ENCODE results near the gene SPATA2L.
"Not testable (repeated sequence)": the region's sequence is repeated elsewhere in the genome, so short reads cannot be mapped to it uniquely, and the experiment has no call there.

Gene SPATA2L

GRCh38 chr16:89706518-89707260 lies 5.2 kb upstream of the SPATA2L start:
- no peak for DNase-seq (ENCODE audit: low spot score)

DNA sequence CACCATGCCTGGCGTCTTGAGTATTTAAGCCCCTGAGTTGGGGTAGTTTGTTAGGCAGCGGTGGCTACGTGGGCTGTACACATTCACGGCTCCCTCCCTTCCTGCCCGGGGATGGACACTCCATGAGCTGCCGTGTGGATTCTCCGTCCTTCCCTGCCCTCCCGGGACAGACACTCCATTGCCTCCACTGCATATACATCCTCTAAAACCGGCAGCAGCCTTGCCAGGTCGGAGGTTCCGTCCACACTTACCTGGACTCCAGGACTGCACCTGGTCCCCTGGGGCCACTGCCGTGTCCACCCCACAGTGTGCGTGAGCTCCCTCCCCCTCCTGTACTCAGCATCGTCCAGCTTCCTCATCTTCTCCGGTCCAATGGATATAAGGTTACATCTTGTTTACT lies 3.5 kb upstream of the SPATA2L start:
- DNase-seq (ENCODE audit: low spot score): no peak

- DNase-seq (ENCODE audit: low spot score): no peak
Measured at GRCh38 chr16:89704281-89704680, 2.8 kb upstream of the SPATA2L start.

- DNase-seq (ENCODE audit: low spot score): no peak
Measured at GRCh38 chr16:89700649-89701424, 668 bp downstream of the SPATA2L start.

- DNase-seq (ENCODE audit: low spot score): peak; percentile 98
Measured at GRCh38 chr16:89700100-89700648, 1.3 kb downstream of the SPATA2L start.

DNA sequence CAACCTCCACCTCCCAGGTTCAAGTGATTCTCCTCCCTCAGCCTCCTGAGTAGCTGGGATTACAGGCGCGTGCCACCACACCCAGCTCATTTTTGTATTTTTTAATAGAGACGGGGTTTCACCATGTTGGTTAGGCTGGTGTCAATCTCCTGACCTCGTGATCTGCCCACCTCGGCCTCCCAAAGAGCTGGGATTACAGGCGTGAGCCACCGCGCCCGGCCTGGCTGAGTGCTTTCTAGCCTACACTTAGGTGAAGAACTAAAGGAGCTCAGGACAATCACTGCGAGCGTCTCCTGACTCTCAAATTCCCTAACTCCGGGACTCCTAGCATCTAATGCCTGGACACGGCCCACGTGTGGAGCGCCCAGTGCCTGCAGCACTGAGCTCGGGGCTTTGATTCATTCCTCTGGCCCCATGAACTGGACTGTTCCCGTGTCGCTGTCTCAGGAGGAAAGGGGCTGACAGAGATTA lies 1.8 kb downstream of the SPATA2L start:
- not testable (repeated sequence) for DNase-seq (ENCODE audit: low spot score)

- DNase-seq (ENCODE audit: low spot score): not testable (repeated sequence)
Measured at GRCh38 chr16:89698717-89699116, 2.8 kb downstream of the SPATA2L start.

DNA sequence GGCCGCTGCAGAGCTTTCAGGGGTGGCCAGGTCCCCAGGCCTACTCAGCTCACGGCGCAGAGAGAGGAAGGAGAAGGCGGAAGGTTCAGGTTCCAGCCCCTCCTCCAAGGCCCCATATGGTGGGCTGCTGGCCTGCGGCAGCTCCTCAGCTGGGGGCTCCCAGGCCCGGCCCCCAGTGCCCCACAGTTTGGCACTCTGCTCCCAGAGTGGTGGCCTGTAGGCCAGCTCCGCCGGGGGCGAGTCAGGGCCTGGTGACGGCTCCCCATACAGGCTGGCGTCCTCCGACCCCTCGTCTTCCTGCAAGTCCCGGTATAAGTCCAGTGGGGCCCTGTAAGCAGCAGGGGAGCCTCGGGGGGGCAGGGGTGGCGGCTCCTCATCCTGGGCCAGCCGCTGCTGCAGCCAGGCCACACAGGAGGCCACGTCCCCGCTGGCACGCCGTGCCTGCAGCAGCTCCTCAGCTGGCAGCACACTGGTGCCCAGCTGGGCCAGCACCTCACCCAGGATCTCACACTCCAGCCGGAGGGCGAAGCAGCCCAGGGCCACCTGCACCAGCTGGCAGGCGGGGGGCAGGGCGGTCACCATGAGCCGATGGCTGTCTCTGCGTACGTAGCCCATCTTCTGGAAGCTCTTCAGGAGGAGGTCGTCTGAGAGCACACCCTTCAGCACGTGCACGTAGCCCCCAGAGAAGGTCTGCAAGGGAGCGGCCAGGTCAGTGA lies 3.7 kb downstream of the SPATA2L start:
- no peak for DNase-seq (ENCODE audit: low spot score)

DNA sequence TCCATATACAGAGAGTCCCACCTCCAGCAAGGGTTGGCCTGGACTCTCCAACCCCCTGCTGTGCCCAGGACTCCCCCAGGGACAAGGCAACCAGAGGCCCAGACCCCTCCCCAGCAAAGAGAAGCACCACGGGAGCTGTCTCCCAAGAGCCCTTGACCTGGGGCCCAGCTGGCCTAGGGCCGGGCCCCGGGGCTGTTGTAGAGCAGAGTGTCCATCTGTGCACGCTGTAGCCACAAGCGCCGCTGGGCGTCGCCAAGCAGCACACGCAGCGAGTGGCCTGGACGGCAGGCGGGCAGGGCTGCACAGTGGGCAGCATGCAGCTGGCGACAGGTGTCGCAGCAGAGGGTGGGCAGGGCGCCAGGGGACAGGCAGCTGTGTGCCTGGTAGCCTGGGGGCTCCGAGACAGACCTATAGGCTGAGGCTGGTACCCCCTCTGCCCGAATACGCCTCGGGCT lies 4.3 kb downstream of the SPATA2L start:
- no peak for DNase-seq (ENCODE audit: low spot score)

DNA sequence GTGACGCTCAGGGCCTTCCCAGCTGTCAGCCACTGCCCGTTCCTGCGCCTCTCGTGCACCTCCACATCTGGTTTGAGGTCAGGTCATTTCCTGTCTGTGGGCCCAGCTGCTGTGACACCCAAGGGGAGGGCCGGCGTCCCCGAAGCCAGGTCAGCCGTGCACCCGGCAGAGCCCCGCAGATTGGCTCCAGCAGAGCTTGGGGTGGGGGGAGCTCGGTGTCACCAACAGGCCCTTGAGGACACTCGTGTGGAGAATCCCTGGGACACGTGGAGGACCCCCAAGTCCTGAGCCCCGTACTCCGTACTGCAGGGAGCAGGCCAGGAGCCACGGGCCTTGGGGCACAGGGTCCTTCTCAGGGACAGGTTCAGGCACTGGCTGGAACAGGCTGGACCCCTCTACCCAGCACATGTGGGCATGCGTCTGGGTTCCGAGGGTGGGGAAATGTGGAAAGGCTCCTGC lies 4.8 kb downstream of the SPATA2L start:
- DNase-seq (ENCODE audit: low spot score): no peak

DNA sequence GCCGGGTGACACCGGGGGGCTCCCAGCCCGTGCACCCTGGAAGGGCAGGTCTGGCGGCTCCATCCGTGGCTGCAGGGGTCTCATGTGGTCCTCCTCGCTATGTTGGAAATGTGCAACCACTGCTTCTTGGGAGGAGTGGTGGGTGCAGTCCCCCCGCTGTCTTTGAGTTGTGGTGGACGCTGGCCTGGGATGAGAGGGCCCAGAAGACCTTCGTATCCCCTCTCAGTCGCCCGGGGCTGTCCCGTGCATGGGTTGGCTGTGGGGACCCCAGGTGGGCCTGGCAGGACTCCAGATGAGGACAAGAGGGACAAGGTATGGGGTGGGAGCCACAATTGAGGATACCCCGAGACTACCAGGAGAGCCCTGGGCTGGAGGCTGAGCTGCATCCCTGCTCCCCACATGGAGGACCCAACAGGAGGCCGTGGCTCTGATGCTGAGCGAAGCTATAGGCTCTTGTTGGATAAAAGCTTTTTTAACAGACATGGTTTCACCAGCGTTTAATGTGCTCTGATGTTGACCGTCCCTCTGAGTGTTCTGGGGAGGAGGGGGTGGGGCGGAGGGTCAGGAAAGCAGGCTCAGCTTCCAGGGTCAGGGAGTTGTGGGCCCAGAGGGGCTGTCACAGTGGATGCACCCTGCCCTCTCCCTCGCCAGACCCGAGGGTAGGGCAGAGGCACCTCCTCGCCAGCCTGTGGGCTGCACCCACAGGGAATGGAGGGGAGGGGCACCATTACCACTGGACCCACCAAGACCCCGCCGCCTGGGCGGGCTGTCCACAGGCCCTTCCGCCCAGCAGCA lies 5.4 kb downstream of the SPATA2L start:
- DNase-seq (ENCODE audit: low spot score): no peak

DNA sequence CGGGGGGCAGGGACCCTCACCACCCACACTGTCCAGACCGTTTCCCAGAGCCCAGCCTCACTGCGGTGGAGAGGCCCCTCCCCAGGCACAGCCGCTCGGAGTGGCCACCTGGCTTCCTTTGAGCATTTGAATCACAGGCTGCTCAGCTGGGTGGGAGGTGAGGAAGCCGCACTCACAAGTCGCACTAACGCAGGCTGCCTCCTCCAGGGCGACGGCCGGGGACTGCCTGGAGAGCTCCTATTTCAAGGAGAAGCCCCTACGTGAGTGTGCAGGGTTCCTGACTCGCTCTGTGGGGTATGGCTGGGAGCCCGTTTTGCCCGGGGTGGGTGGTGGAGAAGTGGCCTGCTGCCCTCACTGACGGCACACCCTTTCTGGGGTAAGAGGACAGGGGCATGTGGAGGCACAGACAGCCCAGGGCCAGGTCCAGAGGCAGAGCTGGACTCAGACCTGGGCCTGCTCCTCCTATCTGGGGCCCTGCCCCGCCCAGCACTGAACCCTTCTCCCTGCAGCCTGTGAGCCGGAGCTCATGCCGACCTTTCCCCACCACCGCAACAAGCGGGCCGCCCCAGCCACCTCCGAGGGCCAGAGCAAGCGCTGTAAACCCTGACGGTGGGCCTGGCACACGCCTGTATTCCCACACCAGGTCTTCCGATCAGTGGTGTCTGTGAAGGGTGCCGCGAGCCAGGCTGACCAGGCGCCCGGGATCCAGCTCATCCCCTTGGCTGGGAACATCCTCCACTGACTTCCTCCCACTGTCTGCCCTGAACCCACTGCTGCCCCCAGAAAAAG lies 6.2 kb downstream of the SPATA2L start:
- no peak for DNase-seq (ENCODE audit: low spot score)

GRCh38 chr16:89694784-89695085 lies 6.8 kb downstream of the SPATA2L start:
- DNase-seq (ENCODE audit: low spot score): not testable (repeated sequence)

DNA sequence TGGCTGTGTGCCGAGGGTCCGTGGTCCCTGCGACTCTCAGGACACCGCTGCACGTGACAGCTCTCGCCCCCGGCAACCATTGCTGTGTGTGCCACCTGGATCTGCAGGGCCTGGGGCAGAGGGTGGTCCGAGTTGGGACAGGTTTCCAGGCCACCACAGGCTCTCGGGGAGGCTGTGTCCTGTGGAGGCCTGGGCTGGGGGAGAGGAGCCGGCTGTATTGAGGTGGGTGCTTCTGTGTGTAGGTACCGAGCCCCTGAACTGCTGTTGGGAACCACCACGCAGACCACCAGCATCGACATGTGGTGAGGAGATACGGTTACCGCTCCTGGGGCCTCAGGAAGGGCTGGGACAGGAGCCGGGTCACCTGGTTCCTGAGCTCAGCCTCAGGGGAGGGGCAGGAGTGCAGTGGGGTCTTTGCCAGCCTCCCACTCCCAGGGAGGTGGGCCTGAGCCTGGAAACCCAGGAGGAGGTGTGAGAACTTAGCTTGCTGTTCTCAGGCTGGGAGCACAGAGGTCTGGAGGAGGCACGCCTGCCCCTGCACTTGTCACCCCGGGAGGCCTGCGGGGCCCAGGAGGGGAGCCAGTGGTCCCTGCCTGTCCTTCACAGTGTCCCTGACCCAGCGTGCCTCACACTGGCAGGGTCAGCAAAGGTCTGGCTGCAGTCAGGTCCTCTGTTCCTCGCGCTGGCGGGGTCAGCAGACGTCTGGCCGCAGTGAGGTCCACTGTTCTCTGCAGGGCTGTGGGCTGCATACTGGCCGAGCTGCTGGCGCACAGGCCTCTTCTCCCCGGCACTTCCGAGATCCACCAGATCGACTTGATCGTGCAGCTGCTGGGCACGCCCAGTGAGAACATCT lies 7.3 kb downstream of the SPATA2L start:
- no peak for DNase-seq (ENCODE audit: low spot score)

GRCh38 chr16:89693289-89693731 lies 8.2 kb downstream of the SPATA2L start:
- no peak for DNase-seq (ENCODE audit: low spot score)

GRCh38 chr16:89691986-89692569 lies 9.4 kb downstream of the SPATA2L start:
- DNase-seq (ENCODE audit: low spot score): no peak

DNA sequence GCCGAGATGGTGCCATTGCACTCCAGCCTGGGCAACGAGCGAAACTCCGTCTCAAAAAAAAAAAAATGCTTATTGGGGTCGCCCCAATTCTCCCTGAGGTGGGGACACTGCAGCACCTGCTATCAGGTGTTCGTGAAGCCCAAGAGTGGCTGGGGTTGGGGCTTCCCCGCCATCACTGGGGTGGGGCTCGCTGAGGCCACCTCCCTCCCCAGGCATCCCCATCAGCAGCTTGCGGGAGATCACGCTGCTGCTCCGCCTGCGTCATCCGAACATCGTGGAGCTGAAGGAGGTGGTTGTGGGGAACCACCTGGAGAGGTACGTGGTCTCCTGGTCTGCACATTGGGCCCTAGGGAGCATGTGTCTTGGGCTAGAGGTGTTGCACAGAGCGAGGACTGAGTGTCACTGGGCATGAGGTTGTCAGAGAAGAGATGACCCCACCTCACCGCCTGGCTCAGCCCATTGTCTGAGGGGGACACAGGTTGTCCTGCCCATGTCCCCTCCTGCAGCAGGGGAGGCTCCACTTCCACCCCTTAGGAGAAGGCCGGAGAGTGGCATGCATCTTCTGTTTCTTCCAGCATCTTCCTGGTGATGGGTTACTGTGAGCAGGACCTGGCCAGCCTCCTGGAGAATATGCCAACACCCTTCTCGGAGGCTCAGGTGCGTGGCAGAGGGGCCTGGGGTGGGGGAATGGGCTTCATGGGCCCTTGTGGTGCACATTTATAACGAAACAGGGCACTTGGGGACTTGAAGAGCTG lies 10.1 kb downstream of the SPATA2L start:
- no peak for DNase-seq (ENCODE audit: low spot score)

- no peak for DNase-seq (ENCODE audit: low spot score)
Measured at GRCh38 chr16:89690392-89690901, 11.1 kb downstream of the SPATA2L start.
